Stimulated activated CD8-positive, alpha-beta memory T cell treated with anti-CD3 and anti-CD28 coated beads, Interleukin-12 subunit alpha, Interleukin-12 subunit beta, amount 100 ng/mL, for 4 hours (primary cell): Measurements from ENCODE around the gene STIP1.

Experiments used
- DNase-seq: peaks from one replicate; pipeline ENCODE4 v3.0.0-alpha.2; 2020; ENCODE audit warnings: low read depth

The STIP1 gene

GRCh38 chr11:64223001-64223651 lies 37.2 kb downstream of the STIP1 start:
- no peak for DNase-seq

GRCh38 chr11:64224151-64224890 lies 38.4 kb downstream of the STIP1 start:
- DNase-seq, result no peak

- DNase-seq, result no peak
Observed at GRCh38 chr11:64224891-64225607, 39.1 kb downstream of the STIP1 start.

- peak; percentile 90 for DNase-seq
Observed at GRCh38 chr11:64225608-64226506, 39.9 kb downstream of the STIP1 start, which contains the start of the genes NUDT22 and TRPT1. NUDT22 (plus strand) TSS chr11:64226274; CDS start chr11:64226653, 379 bp downstream. TRPT1 (minus strand) TSS chr11:64226186; CDS start chr11:64225860, 326 bp downstream.

GRCh38 chr11:64226507-64227051 lies 40.6 kb downstream of the STIP1 start:
- DNase-seq, result peak; percentile 39

GRCh38 chr11:64227405-64227956 lies 41.5 kb downstream of the STIP1 start:
- DNase-seq, result no peak

- DNase-seq, result no peak
Observed at GRCh38 chr11:64229090-64229743, 43.2 kb downstream of the STIP1 start.

- DNase-seq, result no peak
Observed at GRCh38 chr11:64229744-64230170, 43.8 kb downstream of the STIP1 start.

- peak; percentile 75 for DNase-seq
Observed at GRCh38 chr11:64230171-64230984, 44.4 kb downstream of the STIP1 start, which contains the start of gene DNAJC4. DNAJC4 (plus strand) TSS chr11:64230548; CDS start chr11:64230855, 307 bp downstream.

GRCh38 chr11:64230985-64231365 lies 45.0 kb downstream of the STIP1 start:
- DNase-seq, result no peak

- no peak for DNase-seq
Observed at GRCh38 chr11:64231546-64231945, 45.6 kb downstream of the STIP1 start.

- DNase-seq, result no peak
Observed at GRCh38 chr11:64232182-64232966, 46.4 kb downstream of the STIP1 start.

GRCh38 chr11:64232967-64233315 lies 47.0 kb downstream of the STIP1 start:
- no peak for DNase-seq

GRCh38 chr11:64233913-64234586 lies 48.1 kb downstream of the STIP1 start, which contains the start of gene VEGFB:
VEGFB (plus strand) TSS chr11:64234584; CDS start chr11:64234834, 250 bp downstream.
- peak; percentile 71 for DNase-seq

- DNase-seq, result peak; percentile 43
Observed at GRCh38 chr11:64234647-64235379, 48.8 kb downstream of the STIP1 start.

GRCh38 chr11:64235437-64236161 lies 49.6 kb downstream of the STIP1 start:
- no peak for DNase-seq

GRCh38 chr11:64237484-64237951 lies 51.5 kb downstream of the STIP1 start:
- DNase-seq, result no peak
